Osteoblast (primary cell): Measurements from ENCODE around the gene ERO1A. TPM values are rescaled to one million over a fixed set of nuclear protein-coding genes. Genes with fewer than 3 reads are reported as not detected.
"Not testable (repeated sequence)": the region's sequence is repeated elsewhere in the genome, so short reads cannot be mapped to it uniquely, and the experiment has no call there.

Experiments used
- DNase-seq: peaks from one replicate; pipeline ENCODE4 v3.0.0; 2011; ENCODE audit warnings: low spot score, mixed read lengths; ENCODE audit not compliant: insufficient read length; ENCODE audit errors: missing footprints
- H2AFZ ChIP-seq: 2 replicates; pipeline ENCODE4 v1.6.0; 2011; ENCODE audit warnings: mild to moderate bottlenecking, low read length
- H3K27ac ChIP-seq: 2 replicates; pipeline ENCODE4 v1.5.1; 2011; ENCODE audit warnings: mild to moderate bottlenecking, low read depth, low read length, moderate library complexity
- H3K27me3 ChIP-seq: 2 replicates; pipeline ENCODE4 v1.6.0; 2012; ENCODE audit warnings: mild to moderate bottlenecking, control low read depth, inconsistent platforms, low read length, moderate library complexity; ENCODE audit not compliant: insufficient read depth
- H3K36me3 ChIP-seq: 2 replicates; pipeline ENCODE4 v1.5.1; 2011; ENCODE audit warnings: mild to moderate bottlenecking, low read length, control low read depth, moderate library complexity; ENCODE audit not compliant: insufficient read depth
- H3K4me1 ChIP-seq: 2 replicates; pipeline ENCODE4 v1.5.1; 2011; ENCODE audit warnings: mild to moderate bottlenecking, low read length, control low read depth, moderate library complexity; ENCODE audit not compliant: insufficient read depth
- H3K4me2 ChIP-seq: 2 replicates; pipeline ENCODE4 v1.6.0; 2011; ENCODE audit warnings: mild to moderate bottlenecking, low read length; ENCODE audit not compliant: insufficient read depth
- H3K4me3 ChIP-seq: fragments of 200-600 bp; sonication (generic); 3 replicates; pipeline ENCODE4 v1.5.1; 2012; ENCODE audit warnings: mild to moderate bottlenecking, low read length, inconsistent platforms; ENCODE audit not compliant: insufficient read depth
- H3K79me2 ChIP-seq: 2 replicates; pipeline ENCODE4 v1.6.0; 2012; ENCODE audit warnings: mild to moderate bottlenecking, low read length, control low read depth, inconsistent platforms; ENCODE audit not compliant: insufficient read depth
- H3K9me3 ChIP-seq: 2 replicates; pipeline ENCODE4 v1.5.1; 2011; ENCODE audit warnings: low read depth, low read length, control low read depth
- H4K20me1 ChIP-seq: 2 replicates; pipeline ENCODE4 v1.6.0; 2012; ENCODE audit warnings: mild to moderate bottlenecking, low read length, control low read depth; ENCODE audit not compliant: insufficient read depth
- CTCF ChIP-seq: IDR thresholded peaks from 2 replicates; pipeline ENCODE4 v1.5.1; 2011; ENCODE audit warnings: mild to moderate bottlenecking, low read depth, low read length, moderate library complexity; ENCODE audit errors: extremely low read depth
- total RNA-seq: library from RNA; depleted of rRNA; stranded (reverse); fragments of >200 nt; gene quantifications from 2 replicates; pipeline ENCODE4 v1.2.3, GENCODE V29; 2012

ERO1A gene
- total RNA-seq, 1 donor = 56.8 TPM

GRCh38 chr14:52729585-52729924 is 34.2 kb upstream of the ERO1A start:
- peaks cover 42% of the 10 kb centered on the region for H3K79me2 ChIP-seq

GRCh38 chr14:52729035-52729434 is 33.7 kb upstream of the ERO1A start:
- DNase-seq, H3K27ac ChIP-seq, H4K20me1 ChIP-seq, H3K4me1 ChIP-seq, H3K9me3 ChIP-seq, H3K4me3 ChIP-seq, H3K27me3 ChIP-seq, H2AFZ ChIP-seq: not testable (repeated sequence)
- peak overlapping the region; percentile 93 for H3K4me2 ChIP-seq
- peaks cover 52% of the 10 kb centered on the region for H3K36me3 ChIP-seq
- peaks cover 41% of the 10 kb centered on the region for H3K79me2 ChIP-seq

More at GRCh38 chr14:52729585-52729924, 34.2 kb upstream of the ERO1A start:
- Histone ChIP-seq H3K27ac (peak overlapping the region; percentile 72), H3K4me2 (peak overlapping the region; percentile 93), H3K36me3 (peaks cover 47% of the 10 kb centered on the region), H3K27me3 (no peaks in the 10 kb centered on the region), H3K4me1 (peaks cover 7% of the 10 kb centered on the region), H4K20me1 (no peaks in the 10 kb centered on the region), H2AFZ (peak overlapping the region; percentile 82), H3K9me3 (no peaks in the 10 kb centered on the region), H3K4me3 (peak overlapping the region; percentile 96)
- TF ChIP-seq CTCF = no peak
- no peak for DNase-seq

- not testable (repeated sequence) for H4K20me1 ChIP-seq, H3K4me2 ChIP-seq, H3K4me3 ChIP-seq, H3K27ac ChIP-seq, DNase-seq, H3K4me1 ChIP-seq, H3K9me3 ChIP-seq, H2AFZ ChIP-seq, H3K27me3 ChIP-seq
- Histone ChIP-seq H3K79me2 (peaks cover 37% of the 10 kb centered on the region), H3K36me3 (peaks cover 58% of the 10 kb centered on the region)
Measured at GRCh38 chr14:52727509-52727908, 32.2 kb upstream of the ERO1A start.

GRCh38 chr14:52724360-52724644 is 28.9 kb upstream of the ERO1A start:
- no peaks in the 10 kb centered on the region for H3K9me3 ChIP-seq
- no peak for TF ChIP-seq CTCF
- no peaks in the 10 kb centered on the region for H3K27me3 ChIP-seq
- no peak overlapping the region for H2AFZ ChIP-seq
- H3K27ac ChIP-seq = no peak overlapping the region
- peaks cover 83% of the 10 kb centered on the region for H3K36me3 ChIP-seq
- peaks cover under 1% of the 10 kb centered on the region for H3K4me1 ChIP-seq
- H3K79me2 ChIP-seq = peaks cover 27% of the 10 kb centered on the region
- H3K4me3 ChIP-seq = no peak overlapping the region
- no peak for DNase-seq
- peaks cover 2% of the 10 kb centered on the region for H4K20me1 ChIP-seq
- no peak overlapping the region for H3K4me2 ChIP-seq

GRCh38 chr14:52723514-52724359 is 28.4 kb upstream of the ERO1A start:
- H3K4me2 ChIP-seq = no peak overlapping the region
- peaks cover 89% of the 10 kb centered on the region for H3K36me3 ChIP-seq
- H3K27ac ChIP-seq = no peak overlapping the region
- no peak overlapping the region for H3K4me3 ChIP-seq
- H4K20me1 ChIP-seq = peaks cover 2% of the 10 kb centered on the region
- peaks cover 27% of the 10 kb centered on the region for H3K79me2 ChIP-seq
- no peaks in the 10 kb centered on the region for H3K4me1 ChIP-seq
- no peaks in the 10 kb centered on the region for H3K9me3 ChIP-seq
- no peak for TF ChIP-seq CTCF
- no peaks in the 10 kb centered on the region for H3K27me3 ChIP-seq
- H2AFZ ChIP-seq = no peak overlapping the region
- no peak for DNase-seq
